DND-41 (cell line): ENCODE data around the gene FAM83C.

ENCODE experiments used
- ATAC-seq: fragments of 200-7000 bp; cut with Tn5 transposase; 3 replicates; pipeline ENCODE4 v1.9.1; 2021; ENCODE audit warnings: low read depth; ENCODE audit not compliant: insufficient read depth
- DNase-seq: peaks from one replicate; pipeline ENCODE4 v3.0.0-alpha.2; 2020
- H2AFZ ChIP-seq: 2 replicates; pipeline ENCODE4 v1.6.0; 2012; ENCODE audit warnings: low read depth, low read length
- H3K27ac ChIP-seq: 2 replicates; pipeline ENCODE4 v1.5.1; 2012; ENCODE audit warnings: low read length, inconsistent platforms
- H3K27me3 ChIP-seq: fragments of 200-600 bp; sonication (generic); 2 replicates; pipeline ENCODE4 v1.6.0; 2012; ENCODE audit warnings: low read length, mild to moderate bottlenecking, inconsistent platforms; ENCODE audit not compliant: insufficient read depth, poor library complexity
- H3K36me3 ChIP-seq: 2 replicates; pipeline ENCODE4 v1.5.1; 2012; ENCODE audit warnings: low read length, inconsistent platforms; ENCODE audit not compliant: insufficient read depth
- H3K4me1 ChIP-seq: 2 replicates; pipeline ENCODE4 v1.5.1; 2012; ENCODE audit warnings: mild to moderate bottlenecking, low read length; ENCODE audit not compliant: insufficient read depth
- H3K4me2 ChIP-seq: 2 replicates; pipeline ENCODE4 v1.6.0; 2012; ENCODE audit warnings: mild to moderate bottlenecking, moderate library complexity, low read length, inconsistent platforms; ENCODE audit not compliant: insufficient read depth
- H3K4me3 ChIP-seq, 2 experiments: fragments of 200-600 bp in 1 of 2; shearing (Covaris generic) in 1 of 2; 2 replicates each; pipeline ENCODE4 v1.5.1; 2012 to 2016; ENCODE audit warnings: inconsistent platforms in 2 of 2, low read length in 2 of 2, mild to moderate bottlenecking in 2 of 2, low read depth in 1 of 2, moderate library complexity in 1 of 2
- H3K79me2 ChIP-seq: 2 replicates; pipeline ENCODE4 v1.6.0; 2012; ENCODE audit warnings: low read length, inconsistent platforms; ENCODE audit not compliant: insufficient read depth
- H3K9ac ChIP-seq: 2 replicates; pipeline ENCODE4 v1.6.0; 2012; ENCODE audit warnings: low read depth, mild to moderate bottlenecking, inconsistent platforms, low read length, moderate library complexity
- H3K9me3 ChIP-seq: 2 replicates; pipeline ENCODE4 v1.5.1; 2012; ENCODE audit warnings: low read length, moderate library complexity, mild to moderate bottlenecking, inconsistent platforms; ENCODE audit not compliant: insufficient read depth, severe bottlenecking
- H4K20me1 ChIP-seq: 2 replicates; pipeline ENCODE4 v1.6.0; 2012; ENCODE audit warnings: low read length; ENCODE audit not compliant: insufficient read depth
- CTCF ChIP-seq: IDR thresholded peaks from 2 replicates; pipeline ENCODE4 v1.5.1; 2012; ENCODE audit warnings: borderline replicate concordance, low read length, moderate library complexity, mild to moderate bottlenecking; ENCODE audit not compliant: poor library complexity, severe bottlenecking; ENCODE audit errors: extremely low read depth
- EZH2 ChIP-seq: IDR thresholded peaks from 3 replicates; pipeline ENCODE4 v1.6.1; 2012; ENCODE audit warnings: borderline replicate concordance, low read depth, mild to moderate bottlenecking, moderate library complexity, low read length, inconsistent platforms; ENCODE audit not compliant: severe bottlenecking

The FAM83C gene

GRCh38 chr20:35269055-35269781, 23.0 kb downstream of the FAM83C start:
- no peaks in the 10 kb centered on the region for H3K9me3 ChIP-seq
- H2AFZ ChIP-seq: no peak overlapping the region
- H3K27me3 ChIP-seq: no peaks in the 10 kb centered on the region
- H3K36me3 ChIP-seq: no peaks in the 10 kb centered on the region
- no peak overlapping the region for H3K27ac ChIP-seq
- no peaks in the 10 kb centered on the region for H3K4me1 ChIP-seq
- H3K4me2 ChIP-seq: no peak overlapping the region
- peak; percentile 87 for TF ChIP-seq CTCF
- TF ChIP-seq EZH2: no peak
- peaks cover 5% of the 10 kb centered on the region; the same call in 1 of the 2 replicates for H4K20me1 ChIP-seq
- no peak overlapping the region for H3K4me3 ChIP-seq
- ATAC-seq (peak; percentile 74), DNase-seq (peak; percentile 54)
- no peak overlapping the region for H3K9ac ChIP-seq
- H3K79me2 ChIP-seq: no peaks in the 10 kb centered on the region

GRCh38 chr20:35267092-35267491, 25.1 kb downstream of the FAM83C start:
- ATAC-seq: no peak
- no peaks in the 10 kb centered on the region for H3K36me3 ChIP-seq

GRCh38 chr20:35264755-35265154, 27.5 kb downstream of the FAM83C start:
- DNase-seq: no peak
- Histone ChIP-seq H4K20me1 (no peaks in the 10 kb centered on the region), H3K27ac (no peak overlapping the region), H3K4me3 (no peak overlapping the region), H3K4me1 (no peaks in the 10 kb centered on the region), H3K79me2 (no peaks in the 10 kb centered on the region), H3K27me3 (no peaks in the 10 kb centered on the region), H3K9me3 (no peaks in the 10 kb centered on the region), H2AFZ (no peak overlapping the region), H3K36me3 (no peaks in the 10 kb centered on the region), H3K4me2 (no peak overlapping the region), H3K9ac (no peak overlapping the region)
- no peak for ATAC-seq
- TF ChIP-seq EZH2 (no peak), CTCF (peak; percentile 12)

More at GRCh38 chr20:35267092-35267491, 25.1 kb downstream of the FAM83C start:
- Histone ChIP-seq H3K4me1 (no peaks in the 10 kb centered on the region), H3K9ac (no peak overlapping the region), H3K4me2 (no peak overlapping the region), H3K4me3 (no peak overlapping the region), H3K79me2 (no peaks in the 10 kb centered on the region), H3K27me3 (no peaks in the 10 kb centered on the region), H3K9me3 (no peaks in the 10 kb centered on the region), H3K27ac (no peak overlapping the region), H4K20me1 (no peaks in the 10 kb centered on the region), H2AFZ (no peak overlapping the region)
- no peak for DNase-seq
- no peak for TF ChIP-seq CTCF
- no peak for TF ChIP-seq EZH2
